PFSK-1 (cell line): Measurements from ENCODE around the gene TUBA3E. TPM values are rescaled to one million over a fixed set of nuclear protein-coding genes. Genes with fewer than 3 reads are reported as not detected.

Experiments used
- FOXP2 ChIP-seq: optimal IDR thresholded peaks from 2 replicates; pipeline ENCODE3; 2011; ENCODE audit warnings: borderline replicate concordance, control low read depth, inconsistent platforms; ENCODE audit not compliant: insufficient read depth; ENCODE audit errors: extremely low read length, extremely low read depth
- POLR2AphosphoS5 ChIP-seq: IDR thresholded peaks from 2 replicates; pipeline ENCODE4 v1.6.1; 2012; ENCODE audit warnings: low read depth, mild to moderate bottlenecking, control low read depth, low read length, moderate library complexity
- REST ChIP-seq, 2 experiments: IDR thresholded peaks; 2 replicates each; pipeline versions ENCODE4 v1.6.1 to v1.8.0; 2011 to 2012; ENCODE audit warnings: low read depth in 2 of 2, low read length in 2 of 2, control low read depth in 1 of 2, inconsistent platforms in 1 of 2, mild to moderate bottlenecking in 1 of 2, moderate library complexity in 1 of 2; ENCODE audit not compliant: insufficient read depth in 1 of 2
- SIN3A ChIP-seq: IDR thresholded peaks from 2 replicates; pipeline ENCODE4 v1.6.1; 2012; ENCODE audit warnings: mild to moderate bottlenecking, low read length, moderate library complexity, borderline replicate concordance; ENCODE audit not compliant: insufficient read depth
- TAF1 ChIP-seq: IDR thresholded peaks from 2 replicates; pipeline ENCODE4 v1.6.1; 2012; ENCODE audit warnings: low read length, control low read depth, borderline replicate concordance; ENCODE audit not compliant: insufficient read depth
- polyA plus RNA-seq: library from polyadenylated mRNA; unstranded; fragments of >200 nt; gene quantifications from one replicate; pipeline ENCODE4 v1.2.1, GENCODE V29; 2012; ENCODE audit warnings: low read depth, missing spikeins; ENCODE audit not compliant: insufficient read length

Gene TUBA3E
- not detected for polyA plus RNA-seq

DNA sequence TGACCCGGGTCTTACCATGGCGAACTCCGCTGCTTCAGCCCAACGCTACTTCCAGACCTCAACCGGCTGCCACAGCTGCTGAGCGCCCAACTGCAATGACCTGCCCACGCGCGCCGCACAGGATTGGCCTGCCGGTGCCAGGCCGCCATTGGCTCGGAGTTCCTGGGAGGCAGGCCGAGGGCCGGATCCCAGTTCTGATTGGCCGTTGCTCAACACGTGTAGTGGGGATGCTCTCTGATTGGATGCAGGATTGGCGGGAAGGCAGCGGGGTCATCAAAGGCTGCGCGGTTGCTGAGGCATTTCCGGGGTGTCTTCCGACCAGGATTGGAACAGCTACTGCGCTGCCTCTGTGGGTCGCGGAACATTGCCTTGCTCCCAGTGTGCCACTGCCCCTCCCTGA lies at the start of gene TUBA3E:
Gene TUBA3E, minus strand, starts transcription at position 97 of the 400 bp plus-strand sequence. Its CDS starts 79 bp downstream, at position 18.
- no peak for TF ChIP-seq REST (IDR thresholded peaks at IDR 0.05; ENCODE audit: insufficient read depth in 1 of 2, low read depth in 2 of 2, low read length in 2 of 2)
- no peak for TF ChIP-seq TAF1
- no peak for TF ChIP-seq FOXP2
- no peak for TF ChIP-seq SIN3A
- TF ChIP-seq POLR2AphosphoS5 = no peak

DNA sequence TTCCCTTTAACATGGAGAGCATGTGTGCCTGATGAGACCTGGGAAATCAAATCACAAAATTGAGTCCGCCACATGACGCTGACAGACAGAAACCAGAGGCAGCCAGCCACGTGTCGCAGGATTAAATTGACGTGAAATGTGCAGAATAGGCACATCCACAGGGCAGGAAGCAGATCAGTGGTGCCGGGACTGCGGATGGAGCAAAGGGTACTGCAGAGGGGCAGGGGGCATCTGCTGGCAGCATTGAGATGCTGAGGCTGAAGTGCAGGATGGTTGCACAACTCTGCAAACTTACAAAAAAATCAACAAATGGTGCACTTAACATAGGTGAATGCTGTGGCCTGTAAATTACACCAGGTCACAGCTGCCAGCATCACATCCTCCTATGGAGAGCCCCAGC lies 48.2 kb upstream of the TUBA3E start:
- TF ChIP-seq FOXP2 (no peak), REST (IDR thresholded peaks at IDR 0.05; ENCODE audit: insufficient read depth in 1 of 2, low read depth in 2 of 2, low read length in 2 of 2) (no peak)

GRCh38 chr2:130245976-130246375 lies 47.7 kb upstream of the TUBA3E start:
- no peak for TF ChIP-seq FOXP2

DNA sequence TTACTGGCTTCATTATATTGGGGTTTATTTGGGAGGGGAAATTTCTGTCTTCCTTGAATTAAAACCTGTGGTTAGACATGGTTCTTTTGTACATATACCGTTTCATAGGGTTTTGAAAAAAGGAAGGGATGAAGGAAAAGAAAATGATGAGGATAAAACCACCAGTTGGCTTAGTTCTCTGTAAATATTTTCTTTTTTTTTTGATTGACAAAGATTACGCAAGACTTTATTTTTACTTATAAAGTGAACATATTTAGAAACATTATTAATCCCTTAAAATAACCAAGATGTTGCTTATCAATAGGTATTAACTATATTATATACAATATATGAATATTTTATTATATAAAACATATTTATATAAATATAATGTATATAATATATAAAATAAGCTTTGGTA lies 45.1 kb upstream of the TUBA3E start:
- TF ChIP-seq SIN3A (no peak), TAF1 (no peak), POLR2AphosphoS5 (no peak), REST (IDR thresholded peaks at IDR 0.05; ENCODE audit: insufficient read depth in 1 of 2, low read depth in 2 of 2, low read length in 2 of 2) (no peak), FOXP2 (no peak)

DNA sequence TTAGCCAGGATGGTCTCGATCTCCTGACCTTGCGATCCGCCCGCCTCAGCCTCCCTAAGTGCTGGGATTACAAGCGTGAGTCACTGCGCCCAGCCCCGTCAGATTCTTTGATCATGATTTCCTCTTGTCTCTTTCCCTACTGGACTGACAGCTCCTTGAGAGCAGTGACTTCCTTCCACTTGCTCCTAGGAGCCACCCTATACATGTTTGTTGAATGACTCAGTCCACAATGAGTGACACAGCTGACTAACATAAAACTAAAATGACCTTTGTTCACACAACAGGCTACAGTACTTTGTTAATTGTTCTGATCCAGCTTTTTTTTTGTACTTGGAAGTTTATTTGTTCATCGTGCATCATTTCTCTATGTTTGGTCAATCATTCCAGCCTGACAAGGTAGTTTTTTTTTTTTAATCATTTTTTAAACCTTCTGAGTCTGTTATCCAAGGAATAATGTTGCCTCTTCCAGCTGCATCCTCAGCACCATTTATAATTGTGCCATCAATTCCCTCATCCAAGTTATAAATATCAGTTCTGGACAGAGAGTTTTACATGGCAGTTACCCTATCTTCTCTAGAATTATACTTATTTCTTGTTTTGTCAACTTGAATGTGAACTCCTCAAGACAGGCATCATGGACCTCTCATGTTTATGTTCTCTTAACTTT lies 42.9 kb upstream of the TUBA3E start:
- TF ChIP-seq SIN3A (no peak), TAF1 (no peak), POLR2AphosphoS5 (no peak), FOXP2 (no peak), REST (IDR thresholded peaks at IDR 0.05; ENCODE audit: insufficient read depth in 1 of 2, low read depth in 2 of 2, low read length in 2 of 2) (no peak)
